Lung (tissue), 12 donors: ENCODE data around the gene ETV6. TPM values are rescaled to one million over a fixed set of nuclear protein-coding genes. Genes with fewer than 3 reads are reported as not detected.

Experiments
- ATAC-seq: fragments of 200-7000 bp; cut with Tn5 transposase; one replicate; pipeline ENCODE4 v1.9.1; 2020; ENCODE audit warnings: moderate number of reproducible peaks; ENCODE audit not compliant: insufficient read depth, low FRiP score
- DNase-seq, 3 donors: peaks; one replicate each; pipeline ENCODE4 v3.0.0-alpha.2; 2013 to 2017
- H3K27ac ChIP-seq, 2 donors: one replicate each; pipeline ENCODE4 v1.5.1; 2013; ENCODE audit warnings: mild to moderate bottlenecking in 2 of 2, moderate library complexity in 2 of 2, control low read depth in 1 of 2, inconsistent platforms in 1 of 2, low read depth in 1 of 2, low read length in 1 of 2
- H3K27me3 ChIP-seq, 3 donors: one replicate each; pipeline ENCODE4 v1.5.1; 2013; ENCODE audit warnings: low read length in 2 of 3; ENCODE audit not compliant: control insufficient read depth in 3 of 3, insufficient read depth in 3 of 3
- H3K36me3 ChIP-seq, 4 donors: one replicate each; pipeline ENCODE4 v1.5.1; 2013; ENCODE audit warnings: low read length in 4 of 4, mild to moderate bottlenecking in 1 of 4, moderate library complexity in 1 of 4; ENCODE audit not compliant: control insufficient read depth in 4 of 4, insufficient read depth in 4 of 4
- H3K4me1 ChIP-seq, 5 donors: one replicate each; pipeline ENCODE4 v1.5.1; 2013; ENCODE audit warnings: low read length in 5 of 5, mild to moderate bottlenecking in 2 of 5, moderate library complexity in 1 of 5; ENCODE audit not compliant: control insufficient read depth in 5 of 5, insufficient read depth in 5 of 5
- H3K4me3 ChIP-seq: one replicate; pipeline ENCODE4 v1.5.1; 2013; ENCODE audit warnings: mild to moderate bottlenecking, control low read depth, moderate library complexity
- H3K9ac ChIP-seq, 2 donors: one replicate each; pipeline ENCODE4 v1.5.1; 2013; ENCODE audit warnings: low read length in 2 of 2, control low read depth in 1 of 2; ENCODE audit not compliant: insufficient read depth in 1 of 2
- H3K9me3 ChIP-seq, 4 donors: one replicate each; pipeline ENCODE4 v1.5.1; 2013; ENCODE audit warnings: low read length in 3 of 4, mild to moderate bottlenecking in 1 of 4, moderate library complexity in 1 of 4; ENCODE audit not compliant: control insufficient read depth in 4 of 4, insufficient read depth in 3 of 4
- WGBS, 2 donors: extraction: QIAGEN DNeasy Blood & Tissue Kit; methylation state at CpG; one replicate each; pipeline ENCODE4 v1.1.7; 2013; 5-methylcytosine and 5-hydroxymethylcytosine counted together
- polyA plus RNA-seq, 2 donors: library from polyadenylated mRNA; stranded (reverse); fragments of 200-250 nt; gene quantifications; one replicate each; pipeline ENCODE4 v1.2.1, GENCODE V29; 2013
- total RNA-seq, 2 donors: library from RNA; depleted of rRNA in 1 of 2; stranded (reverse); fragments of >200 nt in 1 of 2; gene quantifications; one replicate each; pipeline ENCODE4 v1.2.1, GENCODE V29; 2014 to 2021
- TF ChIP-seq, protein P1 (sequence below): IDR thresholded peaks from 2 replicates; pipeline ENCODE4 v1.5.1; 2012; ENCODE audit warnings: mild to moderate bottlenecking; ENCODE audit errors: control extremely low read depth, extremely low read depth
- donor health status: control.
- donor health status: control.
- donor health status: Bipolar disorder and iron deficiency.
- donor health status: healthy.
- donor health status: DM: yes; HTN: yes; CAD: no.

ETV6 gene
- total and polyA plus RNA-seq, 4 donors, result 8.6 to 45.7 (median 13.6) TPM

DNA sequence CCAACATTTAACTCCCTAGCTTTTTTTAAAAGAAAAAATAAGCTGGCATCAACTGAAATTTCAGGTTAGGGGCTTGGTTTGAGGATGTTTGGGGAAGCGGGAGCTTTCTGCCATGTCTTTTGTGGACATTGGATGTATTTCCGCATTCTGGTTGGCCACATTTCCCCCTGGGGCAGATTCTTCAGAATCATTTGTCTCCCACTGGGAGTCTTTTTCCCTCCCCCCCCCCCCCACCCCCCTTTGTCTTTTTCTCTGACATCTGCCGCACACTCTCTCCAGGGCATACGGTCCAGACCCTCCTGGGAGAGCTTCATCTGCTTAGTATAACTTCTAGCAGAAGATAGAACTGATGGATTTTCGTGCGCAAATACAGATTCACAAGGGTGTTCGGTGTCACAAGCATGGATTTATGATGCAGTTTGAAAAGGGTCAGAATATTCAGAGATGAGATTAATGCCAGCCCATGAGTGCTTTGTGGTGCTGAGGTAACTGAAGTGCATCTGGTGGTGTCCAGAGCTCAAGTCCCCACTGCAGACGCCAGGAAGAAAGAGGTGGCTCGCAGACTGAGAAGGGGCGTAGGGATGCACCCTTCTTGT is 40.2 kb downstream of the ETV6 start:
- Histone ChIP-seq H3K27me3 (no peaks in the 10 kb centered on the region), H3K4me3 (no peak overlapping the region), H3K36me3 (peaks cover 0 to 4% (median 1%) of the 10 kb centered on the region in 4 donors), H3K9ac (no peak overlapping the region), H3K9me3 (no peaks in the 10 kb centered on the region), H3K27ac (no peak overlapping the region), H3K4me1 (peaks cover 10 to 36% (median 22%) of the 10 kb centered on the region in 5 donors)
- no peak for DNase-seq
- 95 to 97% methylated on average over 10 of the region's 10 CpGs for WGBS, 2 donors
- TF ChIP-seq, protein P1, sequence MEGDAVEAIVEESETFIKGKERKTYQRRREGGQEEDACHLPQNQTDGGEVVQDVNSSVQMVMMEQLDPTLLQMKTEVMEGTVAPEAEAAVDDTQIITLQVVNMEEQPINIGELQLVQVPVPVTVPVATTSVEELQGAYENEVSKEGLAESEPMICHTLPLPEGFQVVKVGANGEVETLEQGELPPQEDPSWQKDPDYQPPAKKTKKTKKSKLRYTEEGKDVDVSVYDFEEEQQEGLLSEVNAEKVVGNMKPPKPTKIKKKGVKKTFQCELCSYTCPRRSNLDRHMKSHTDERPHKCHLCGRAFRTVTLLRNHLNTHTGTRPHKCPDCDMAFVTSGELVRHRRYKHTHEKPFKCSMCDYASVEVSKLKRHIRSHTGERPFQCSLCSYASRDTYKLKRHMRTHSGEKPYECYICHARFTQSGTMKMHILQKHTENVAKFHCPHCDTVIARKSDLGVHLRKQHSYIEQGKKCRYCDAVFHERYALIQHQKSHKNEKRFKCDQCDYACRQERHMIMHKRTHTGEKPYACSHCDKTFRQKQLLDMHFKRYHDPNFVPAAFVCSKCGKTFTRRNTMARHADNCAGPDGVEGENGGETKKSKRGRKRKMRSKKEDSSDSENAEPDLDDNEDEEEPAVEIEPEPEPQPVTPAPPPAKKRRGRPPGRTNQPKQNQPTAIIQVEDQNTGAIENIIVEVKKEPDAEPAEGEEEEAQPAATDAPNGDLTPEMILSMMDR, result no peak
- no peak for ATAC-seq

DNA sequence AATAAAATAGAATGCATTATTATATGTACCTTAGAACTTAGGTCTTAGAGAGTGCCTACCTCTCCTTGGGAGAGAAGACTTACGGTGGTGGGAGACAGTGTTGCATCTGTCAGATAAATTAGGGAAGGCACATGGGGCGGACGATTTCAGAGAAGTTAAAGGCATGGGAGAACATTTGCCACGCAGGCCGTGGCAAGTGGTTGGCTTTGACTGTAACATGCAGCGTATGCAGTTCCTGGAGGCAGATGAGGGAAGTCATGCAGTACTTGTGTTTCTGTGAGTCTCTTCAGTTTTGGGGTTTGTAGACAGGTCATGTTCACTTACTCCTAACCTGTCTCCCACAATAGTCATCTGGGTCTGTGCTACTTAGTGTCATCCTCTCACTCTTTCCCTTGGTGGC is 43.6 kb downstream of the ETV6 start:
- WGBS, 2 donors, result 82 to 85% methylated on average over 6 of the region's 6 CpGs
- no peak overlapping the region for H3K4me3 ChIP-seq
- H3K36me3 ChIP-seq, result peaks cover 0 to 4% (median 1%) of the 10 kb centered on the region in 4 donors
- H3K9ac ChIP-seq, result no peak overlapping the region
- TF ChIP-seq, protein P1, result no peak
- peaks cover 7 to 12% (median 8%) of the 10 kb centered on the region in 5 donors for H3K4me1 ChIP-seq
- H3K27ac ChIP-seq, result no peak overlapping the region
- ATAC-seq (no peak), DNase-seq (no peak)
- no peaks in the 10 kb centered on the region for H3K9me3 ChIP-seq
- no peaks in the 10 kb centered on the region for H3K27me3 ChIP-seq

DNA sequence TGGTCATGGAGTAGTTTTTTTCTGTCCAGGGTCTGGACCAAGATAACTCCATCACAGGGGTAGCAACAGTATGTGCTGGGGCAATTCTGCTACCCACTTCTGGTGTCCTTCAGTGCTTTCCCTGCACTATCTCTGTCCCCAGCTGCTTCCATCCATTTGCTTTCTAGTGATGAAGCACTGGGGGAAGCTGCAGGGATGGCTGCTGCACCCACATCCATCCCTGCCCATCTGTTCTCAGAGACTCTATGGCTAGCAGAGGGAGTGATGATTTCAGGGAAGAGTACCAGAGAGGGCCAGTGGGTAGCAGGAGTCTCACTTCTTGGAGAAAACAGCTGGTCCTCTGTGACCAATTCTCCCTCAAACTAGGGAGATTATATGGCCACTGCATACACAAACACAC is 44.1 kb downstream of the ETV6 start:
- Histone ChIP-seq H3K4me1 (peaks cover 1 to 8% (median 5%) of the 10 kb centered on the region in 5 donors), H3K9me3 (no peaks in the 10 kb centered on the region), H3K4me3 (no peak overlapping the region), H3K36me3 (peaks cover 0 to 4% (median 1%) of the 10 kb centered on the region in 4 donors), H3K9ac (no peak overlapping the region), H3K27ac (no peak overlapping the region), H3K27me3 (no peaks in the 10 kb centered on the region)
- no peak for ATAC-seq
- TF ChIP-seq, protein P1, result no peak
- DNase-seq, result no peak

DNA sequence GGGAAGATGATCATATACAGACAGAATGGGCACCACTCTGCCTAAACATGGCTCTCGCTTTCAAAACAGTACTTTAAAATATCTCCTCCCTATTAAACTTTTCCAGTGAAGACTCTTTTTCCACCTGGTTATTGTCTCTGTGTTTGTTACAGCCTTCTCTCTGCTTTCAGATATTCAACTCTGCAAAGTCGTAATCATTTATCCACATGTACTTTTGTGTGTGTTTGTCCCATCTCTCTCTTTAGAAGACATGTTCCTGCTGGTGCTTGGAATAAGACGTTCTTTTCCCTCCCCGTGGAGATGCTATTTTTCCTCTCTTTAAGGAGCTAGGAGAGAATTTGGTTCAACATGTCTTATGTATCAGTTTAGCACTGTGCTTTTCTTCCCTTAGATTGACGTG is 45.1 kb downstream of the ETV6 start:
- Histone ChIP-seq H3K9ac (no peak overlapping the region), H3K4me1 (peaks cover 0 to 8% (median 0%) of the 10 kb centered on the region in 5 donors), H3K4me3 (no peak overlapping the region), H3K27me3 (no peaks in the 10 kb centered on the region), H3K9me3 (no peaks in the 10 kb centered on the region), H3K36me3 (peaks cover 0 to 4% (median 1%) of the 10 kb centered on the region in 4 donors), H3K27ac (no peak overlapping the region)
- DNase-seq (no peak), ATAC-seq (no peak)
- TF ChIP-seq, protein P1, result no peak
- WGBS, 2 donors, result 75 to 77% methylated on average over 5 of the region's 5 CpGs
